GM18505 (cell line): ENCODE results near the gene PCCA.

Experiments used
- ATAC-seq: cut with Tn5 transposase; IDR thresholded peaks from one replicate; pipeline ENCODE4 v1.9.1; 2021; ENCODE audit not compliant: unreplicated experiment
- POLR2A ChIP-seq: IDR thresholded peaks from 4 replicates; pipeline ENCODE4 v1.6.1; 2011; ENCODE audit warnings: borderline replicate concordance; ENCODE audit not compliant: insufficient read depth, insufficient read length; ENCODE audit errors: extremely low read depth

The PCCA gene

GRCh38 chr13:100447831-100448230 lies 358.9 kb downstream of the PCCA start:
- ATAC-seq: no peak

GRCh38 chr13:100451923-100452322 lies 363.0 kb downstream of the PCCA start:
- ATAC-seq: no peak
- TF ChIP-seq POLR2A: no peak

More at GRCh38 chr13:100447831-100448230, 358.9 kb downstream of the PCCA start:
- no peak for TF ChIP-seq POLR2A

GRCh38 chr13:100454876-100455275 lies 366.0 kb downstream of the PCCA start:
- TF ChIP-seq POLR2A: no peak
- no peak for ATAC-seq

GRCh38 chr13:100458673-100459072 lies 369.8 kb downstream of the PCCA start:
- no peak for TF ChIP-seq POLR2A

GRCh38 chr13:100459747-100460146 lies 370.9 kb downstream of the PCCA start:
- ATAC-seq: no peak
- TF ChIP-seq POLR2A: no peak

More at GRCh38 chr13:100458673-100459072, 369.8 kb downstream of the PCCA start:
- ATAC-seq: no peak

GRCh38 chr13:100460266-100460665 lies 371.4 kb downstream of the PCCA start:
- TF ChIP-seq POLR2A: no peak
- no peak for ATAC-seq

- TF ChIP-seq POLR2A: no peak
- ATAC-seq: no peak
Observed at GRCh38 chr13:100460791-100461190, 371.9 kb downstream of the PCCA start.

- no peak for TF ChIP-seq POLR2A
- ATAC-seq: no peak
Observed at GRCh38 chr13:100461309-100462030, 372.6 kb downstream of the PCCA start.

- no peak for TF ChIP-seq POLR2A
- ATAC-seq: no peak
Observed at GRCh38 chr13:100464006-100464405, 375.1 kb downstream of the PCCA start.

- ATAC-seq: no peak
- TF ChIP-seq POLR2A: no peak
Observed at GRCh38 chr13:100465558-100465957, 376.7 kb downstream of the PCCA start.

- ATAC-seq: no peak
- TF ChIP-seq POLR2A: no peak
Observed at GRCh38 chr13:100470866-100471505, 382.1 kb downstream of the PCCA start.

GRCh38 chr13:100473087-100473486 lies 384.2 kb downstream of the PCCA start:
- no peak for TF ChIP-seq POLR2A
- ATAC-seq: no peak

- no peak for ATAC-seq
- no peak for TF ChIP-seq POLR2A
Observed at GRCh38 chr13:100473501-100474044, 384.7 kb downstream of the PCCA start.

- ATAC-seq: no peak
- TF ChIP-seq POLR2A: no peak
Observed at GRCh38 chr13:100476963-100477362, 388.1 kb downstream of the PCCA start.
